H9 (cell line): ENCODE measurements around the gene BLTP3B. TPM values are rescaled to one million over a fixed set of nuclear protein-coding genes. Genes with fewer than 3 reads are reported as not detected.

Experiments
- DNase-seq: peaks from one replicate; pipeline ENCODE4 v3.0.0-alpha.2; 2017
- H2AFZ ChIP-seq: one replicate; pipeline ENCODE4 v1.6.1; 2013; ENCODE audit warnings: mild to moderate bottlenecking, low read length, control low read depth, moderate library complexity
- H2AK5ac ChIP-seq: 2 replicates; pipeline ENCODE4 v1.6.1; 2013; ENCODE audit warnings: low read length, control low read depth, mixed read lengths; ENCODE audit not compliant: insufficient read length
- H2BK120ac ChIP-seq: one replicate; pipeline ENCODE4 v1.6.1; 2013; ENCODE audit warnings: low read depth, mild to moderate bottlenecking, low read length, control low read depth, inconsistent platforms; ENCODE audit not compliant: poor library complexity, severe bottlenecking
- H2BK12ac ChIP-seq: 2 replicates; pipeline ENCODE4 v1.6.1; 2013; ENCODE audit warnings: low read length, control low read depth, mixed read lengths, low read depth; ENCODE audit not compliant: insufficient read length
- H2BK15ac ChIP-seq: 2 replicates; pipeline ENCODE4 v1.6.1; 2013; ENCODE audit warnings: low read depth, low read length, control low read depth
- H2BK20ac ChIP-seq: one replicate; pipeline ENCODE4 v1.6.1; 2013; ENCODE audit warnings: low read depth, mild to moderate bottlenecking, low read length, control low read depth, inconsistent platforms; ENCODE audit not compliant: poor library complexity, severe bottlenecking
- H2BK5ac ChIP-seq: 2 replicates; pipeline ENCODE4 v1.6.1; 2013; ENCODE audit warnings: low read length, control low read depth, mixed read lengths; ENCODE audit not compliant: insufficient read length
- H3K14ac ChIP-seq: 2 replicates; pipeline ENCODE4 v1.6.1; 2013; ENCODE audit warnings: low read length, control low read depth; ENCODE audit not compliant: insufficient read depth
- H3K18ac ChIP-seq: 2 replicates; pipeline ENCODE4 v1.6.1; 2013; ENCODE audit warnings: low read depth, mild to moderate bottlenecking, mixed read lengths, low read length, control low read depth; ENCODE audit not compliant: insufficient read length
- H3K23ac ChIP-seq: 2 replicates; pipeline ENCODE4 v1.6.1; 2013; ENCODE audit warnings: low read length, control low read depth, mixed read lengths, low read depth; ENCODE audit not compliant: insufficient read length
- H3K23me2 ChIP-seq: 2 replicates; pipeline ENCODE4 v1.6.1; 2013; ENCODE audit warnings: low read depth, mild to moderate bottlenecking, mixed read lengths, low read length, control low read depth; ENCODE audit not compliant: insufficient read length, poor library complexity, severe bottlenecking
- H3K27ac ChIP-seq: 2 replicates; pipeline ENCODE4 v1.5.1; 2013; ENCODE audit warnings: low read length, control low read depth, mixed read lengths, low read depth; ENCODE audit not compliant: insufficient read length
- H3K27me3 ChIP-seq: 2 replicates; pipeline ENCODE4 v1.6.1; 2013; ENCODE audit warnings: low read length, control low read depth, inconsistent platforms; ENCODE audit not compliant: insufficient read depth
- H3K4ac ChIP-seq: 2 replicates; pipeline ENCODE4 v1.6.1; 2013; ENCODE audit warnings: low read depth, mild to moderate bottlenecking, control low read depth, inconsistent platforms, low read length, moderate library complexity
- H3K4me1 ChIP-seq: 2 replicates; pipeline ENCODE4 v1.6.1; 2013; ENCODE audit warnings: low read length, control low read depth, inconsistent platforms; ENCODE audit not compliant: insufficient read depth
- H3K4me2 ChIP-seq: 2 replicates; pipeline ENCODE4 v1.6.1; 2013; ENCODE audit warnings: low read length, control low read depth, mixed read lengths; ENCODE audit not compliant: insufficient read length, insufficient read depth
- H3K56ac ChIP-seq: 2 replicates; pipeline ENCODE4 v1.6.1; 2013; ENCODE audit warnings: low read depth, mild to moderate bottlenecking, mixed read lengths, low read length, control low read depth; ENCODE audit not compliant: insufficient read length
- H3K79me1 ChIP-seq: 2 replicates; pipeline ENCODE4 v1.6.1; 2013; ENCODE audit warnings: low read depth, mild to moderate bottlenecking, moderate library complexity, low read length, control low read depth, inconsistent platforms; ENCODE audit not compliant: insufficient read depth, poor library complexity, severe bottlenecking
- H3K79me2 ChIP-seq: 2 replicates; pipeline ENCODE4 v1.6.1; 2013; ENCODE audit warnings: low read length, control low read depth, inconsistent platforms; ENCODE audit not compliant: insufficient read depth
- H3K9ac ChIP-seq: 2 replicates; pipeline ENCODE4 v1.6.1; 2013; ENCODE audit warnings: low read length, control low read depth, mixed read lengths; ENCODE audit not compliant: insufficient read length; ENCODE audit errors: extremely low read depth
- H3K9me3 ChIP-seq: one replicate; pipeline ENCODE4 v1.6.1; 2013; ENCODE audit warnings: low read depth, low read length, inconsistent platforms; ENCODE audit not compliant: control insufficient read depth
- H3T11ph ChIP-seq: one replicate; pipeline ENCODE4 v1.6.1; 2013; ENCODE audit warnings: mild to moderate bottlenecking, low read length, control low read depth, inconsistent platforms
- H4K20me1 ChIP-seq: one replicate; pipeline ENCODE4 v1.6.1; 2013; ENCODE audit not compliant: control insufficient read depth, insufficient read length, insufficient read depth
- H4K5ac ChIP-seq: 2 replicates; pipeline ENCODE4 v1.6.1; 2013; ENCODE audit warnings: low read depth, mild to moderate bottlenecking, mixed read lengths, low read length, control low read depth; ENCODE audit not compliant: insufficient read length
- H4K8ac ChIP-seq: replicated peaks from 2 replicates; pipeline ENCODE4 v1.6.1; 2013; ENCODE audit warnings: low read length, control low read depth, mixed read lengths, low read depth; ENCODE audit not compliant: insufficient read length
- H4K91ac ChIP-seq: 2 replicates; pipeline ENCODE4 v1.6.1; 2013; ENCODE audit warnings: low read depth, mild to moderate bottlenecking, moderate library complexity, mixed read lengths, low read length, control low read depth; ENCODE audit not compliant: insufficient read length
- H3K27ac Mint-ChIP-seq, 3 experiments: 2 replicates in 2 of 3; 3 replicates in 1 of 3; pipeline ENCODE4 v1.8.0; 2020 to 2021; ENCODE audit warnings: mixed read lengths in 3 of 3, mild to moderate bottlenecking in 1 of 3, moderate library complexity in 1 of 3
- H3K27me3 Mint-ChIP-seq: 2 replicates; pipeline ENCODE4 v1.8.0; 2021; ENCODE audit warnings: low read depth, mild to moderate bottlenecking, moderate library complexity, mixed read lengths
- H3K36me3 Mint-ChIP-seq, 3 experiments: 2 replicates in 2 of 3; 3 replicates in 1 of 3; pipeline ENCODE4 v1.8.0; 2020 to 2021; ENCODE audit warnings: low read depth in 3 of 3, mixed read lengths in 3 of 3; ENCODE audit not compliant: insufficient read depth in 1 of 3
- H3K4me1 Mint-ChIP-seq, 2 experiments: 2 replicates each; pipeline ENCODE4 v1.8.0; 2020; ENCODE audit warnings: mixed read lengths in 2 of 2
- H3K4me3 Mint-ChIP-seq, 2 experiments: 2 replicates in 1 of 2; 3 replicates in 1 of 2; pipeline ENCODE4 v1.8.0; 2020 to 2021; ENCODE audit warnings: mild to moderate bottlenecking in 2 of 2, mixed read lengths in 2 of 2, moderate library complexity in 1 of 2
- H3K9me3 Mint-ChIP-seq, 2 experiments: 2 replicates in 1 of 2; 3 replicates in 1 of 2; pipeline ENCODE4 v1.8.0; 2020; ENCODE audit warnings: mild to moderate bottlenecking in 2 of 2, mixed read lengths in 2 of 2, moderate library complexity in 1 of 2
- WGBS: extraction: QIAGEN DNeasy Blood & Tissue Kit; methylation state at CpG from one replicate; pipeline ENCODE4 v1.1.7; 2013; ENCODE audit warnings: missing lambda C conversion rate, low lambda C conversion rate, mixed read lengths; ENCODE audit not compliant: insufficient read length; ENCODE audit errors: extremely low coverage; 5-methylcytosine and 5-hydroxymethylcytosine counted together
- total RNA-seq: library from RNA; stranded (reverse); gene quantifications from 2 replicates; pipeline ENCODE4 v1.2.1, GENCODE V29; 2021
- TF ChIP-seq, protein P1 (sequence below): fragments of 200-600 bp; sonication (generic); conservative IDR thresholded peaks from 3 replicates; pipeline ENCODE4 v1.8.0; 2021; ENCODE audit warnings: antibody characterized with exemption, mild to moderate bottlenecking

BLTP3B gene
- total RNA-seq, 1 experiment from 2014 or later = 20.7 TPM

DNA sequence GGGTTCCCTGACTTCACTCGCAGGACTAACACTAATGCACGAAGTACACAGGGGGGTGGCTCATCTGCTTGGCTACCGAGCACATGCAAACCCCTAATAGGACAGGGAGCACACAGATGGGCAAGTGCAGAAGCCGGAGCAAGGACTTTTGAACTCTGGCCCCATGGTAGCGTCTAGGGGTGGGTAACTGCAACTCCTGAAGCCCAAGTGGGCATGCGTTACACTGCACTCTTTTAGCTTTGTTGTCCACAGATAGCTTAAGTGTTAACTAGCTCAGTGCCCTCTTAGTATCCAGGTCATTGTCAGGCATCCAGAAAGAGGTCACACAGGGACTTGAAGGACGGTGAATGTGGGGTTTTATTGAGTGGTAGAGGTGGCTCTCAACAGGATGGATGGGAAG lies 3.0 kb upstream of the BLTP3B start:
- no peak overlapping the region for H3K18ac ChIP-seq
- no peak overlapping the region for H2BK5ac ChIP-seq
- no CpG with 5 or more reads among the region's 7 CpGs for WGBS
- peaks cover 1% of the 10 kb centered on the region; the same call in 1 of the 2 replicates for H3K79me2 ChIP-seq
- H2BK12ac ChIP-seq = no peak overlapping the region
- peaks cover 0 to 12% (median 7%) of the 10 kb centered on the region in 3 experiments; a peak in 5 of 7 replicates for H3K36me3 Mint-ChIP-seq
- H4K8ac ChIP-seq = no peak overlapping the region
- H2BK20ac ChIP-seq = no peak overlapping the region
- no peaks in the 10 kb centered on the region for H3K4me1 ChIP-seq
- no peak for DNase-seq
- no peak overlapping the region for H2AK5ac ChIP-seq
- TF ChIP-seq, protein P1, sequence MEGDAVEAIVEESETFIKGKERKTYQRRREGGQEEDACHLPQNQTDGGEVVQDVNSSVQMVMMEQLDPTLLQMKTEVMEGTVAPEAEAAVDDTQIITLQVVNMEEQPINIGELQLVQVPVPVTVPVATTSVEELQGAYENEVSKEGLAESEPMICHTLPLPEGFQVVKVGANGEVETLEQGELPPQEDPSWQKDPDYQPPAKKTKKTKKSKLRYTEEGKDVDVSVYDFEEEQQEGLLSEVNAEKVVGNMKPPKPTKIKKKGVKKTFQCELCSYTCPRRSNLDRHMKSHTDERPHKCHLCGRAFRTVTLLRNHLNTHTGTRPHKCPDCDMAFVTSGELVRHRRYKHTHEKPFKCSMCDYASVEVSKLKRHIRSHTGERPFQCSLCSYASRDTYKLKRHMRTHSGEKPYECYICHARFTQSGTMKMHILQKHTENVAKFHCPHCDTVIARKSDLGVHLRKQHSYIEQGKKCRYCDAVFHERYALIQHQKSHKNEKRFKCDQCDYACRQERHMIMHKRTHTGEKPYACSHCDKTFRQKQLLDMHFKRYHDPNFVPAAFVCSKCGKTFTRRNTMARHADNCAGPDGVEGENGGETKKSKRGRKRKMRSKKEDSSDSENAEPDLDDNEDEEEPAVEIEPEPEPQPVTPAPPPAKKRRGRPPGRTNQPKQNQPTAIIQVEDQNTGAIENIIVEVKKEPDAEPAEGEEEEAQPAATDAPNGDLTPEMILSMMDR = no peak
- H3K4me2 ChIP-seq = no peak overlapping the region
- H3K14ac ChIP-seq = no peak overlapping the region
- H3K56ac ChIP-seq = no peak overlapping the region
- no peak overlapping the region for H3K27ac Mint-ChIP-seq
- no peak overlapping the region for H2BK120ac ChIP-seq
- no peaks in the 10 kb centered on the region for H3K27me3 Mint-ChIP-seq
- no peak overlapping the region for H2BK15ac ChIP-seq
- no peak overlapping the region for H3K9ac ChIP-seq
- no peak overlapping the region for H2AFZ ChIP-seq
- no peaks in the 10 kb centered on the region for H3K79me1 ChIP-seq
- no peak overlapping the region for H4K91ac ChIP-seq
- no peak overlapping the region for H3T11ph ChIP-seq
- peaks cover 6% of the 10 kb centered on the region for H3K23me2 ChIP-seq
- no peak overlapping the region for H4K5ac ChIP-seq
- H3K9me3 Mint-ChIP-seq = peaks cover 10% of the 10 kb centered on the region in 2 experiments; a peak in 4 of 5 replicates
- no peaks in the 10 kb centered on the region for H3K27me3 ChIP-seq
- no peaks in the 10 kb centered on the region for H3K9me3 ChIP-seq
- no peak overlapping the region for H3K4ac ChIP-seq
- H3K27ac ChIP-seq = no peak overlapping the region
- no peak overlapping the region for H3K23ac ChIP-seq
- no peaks in the 10 kb centered on the region for H4K20me1 ChIP-seq
- H3K4me3 Mint-ChIP-seq = no peak overlapping the region
- H3K4me1 Mint-ChIP-seq = peaks cover 21 to 27% of the 10 kb centered on the region in 2 experiments
